Astrocyte (in vitro differentiated cells and primary cell): ENCODE measurements around the gene SFT2D2.

ENCODE experiments used
- EZH2 ChIP-seq: IDR thresholded peaks from 2 replicates; pipeline ENCODE4 v1.6.1; 2012; ENCODE audit warnings: mild to moderate bottlenecking, low read length, inconsistent platforms; ENCODE audit not compliant: insufficient read depth
- TF ChIP-seq, protein P1 (sequence below): IDR thresholded peaks from 2 replicates; pipeline ENCODE4 v1.5.1; 2011; ENCODE audit warnings: low read depth, mild to moderate bottlenecking, inconsistent platforms, low read length, moderate library complexity; ENCODE audit not compliant: insufficient read depth

DNA sequence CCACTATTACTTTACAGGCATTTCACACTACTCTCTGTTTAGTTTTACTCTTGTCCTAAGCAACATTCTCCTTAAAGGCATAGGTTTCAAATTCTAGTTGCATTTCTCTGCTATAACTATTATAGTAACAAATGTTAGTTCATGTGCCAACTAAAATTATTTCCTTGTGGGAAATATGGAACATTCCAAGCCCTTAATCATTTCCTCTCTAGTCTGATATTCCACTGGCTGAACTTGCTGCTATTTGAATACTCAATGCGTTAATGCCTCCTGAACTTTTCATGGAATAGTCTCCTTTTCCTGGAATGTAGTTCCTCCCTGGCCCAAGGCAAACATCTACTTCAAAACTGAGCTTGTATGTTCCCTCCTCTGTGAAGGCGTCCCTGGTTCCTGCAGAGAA lies 35.6 kb downstream of the SFT2D2 start:
- TF ChIP-seq, protein P1, sequence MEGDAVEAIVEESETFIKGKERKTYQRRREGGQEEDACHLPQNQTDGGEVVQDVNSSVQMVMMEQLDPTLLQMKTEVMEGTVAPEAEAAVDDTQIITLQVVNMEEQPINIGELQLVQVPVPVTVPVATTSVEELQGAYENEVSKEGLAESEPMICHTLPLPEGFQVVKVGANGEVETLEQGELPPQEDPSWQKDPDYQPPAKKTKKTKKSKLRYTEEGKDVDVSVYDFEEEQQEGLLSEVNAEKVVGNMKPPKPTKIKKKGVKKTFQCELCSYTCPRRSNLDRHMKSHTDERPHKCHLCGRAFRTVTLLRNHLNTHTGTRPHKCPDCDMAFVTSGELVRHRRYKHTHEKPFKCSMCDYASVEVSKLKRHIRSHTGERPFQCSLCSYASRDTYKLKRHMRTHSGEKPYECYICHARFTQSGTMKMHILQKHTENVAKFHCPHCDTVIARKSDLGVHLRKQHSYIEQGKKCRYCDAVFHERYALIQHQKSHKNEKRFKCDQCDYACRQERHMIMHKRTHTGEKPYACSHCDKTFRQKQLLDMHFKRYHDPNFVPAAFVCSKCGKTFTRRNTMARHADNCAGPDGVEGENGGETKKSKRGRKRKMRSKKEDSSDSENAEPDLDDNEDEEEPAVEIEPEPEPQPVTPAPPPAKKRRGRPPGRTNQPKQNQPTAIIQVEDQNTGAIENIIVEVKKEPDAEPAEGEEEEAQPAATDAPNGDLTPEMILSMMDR: no peak
- TF ChIP-seq EZH2: no peak
